Ovary (tissue), 9 donors: Measurements from ENCODE around the gene C1QTNF9. TPM values are rescaled to one million over a fixed set of nuclear protein-coding genes. Genes with fewer than 3 reads are reported as not detected.
"Not testable (repeated sequence)": the region's sequence is repeated elsewhere in the genome, so short reads cannot be mapped to it uniquely, and the experiment has no call there.

Experiments
- DNase-seq, 5 donors: peaks; one replicate each; pipeline ENCODE4 v3.0.0-alpha.2; 2019 to 2020
- H3K27ac ChIP-seq, 2 donors: fragments of 200-600 bp; one replicate each; pipeline versions ENCODE4 v1.5.1 to v1.8.0; 2019 to 2022
- H3K27me3 ChIP-seq: fragments of 200-600 bp; one replicate; pipeline ENCODE4 v1.8.0; 2022
- H3K36me3 ChIP-seq: fragments of 200-600 bp; sonication (generic); one replicate; pipeline ENCODE4 v1.5.1; 2019
- H3K4me1 ChIP-seq: one replicate; pipeline ENCODE4 v1.8.1; 2013; ENCODE audit warnings: mild to moderate bottlenecking, moderate library complexity; ENCODE audit not compliant: insufficient read depth
- H3K4me3 ChIP-seq: fragments of 200-600 bp; sonication (generic); one replicate; pipeline ENCODE4 v1.5.1; 2017
- H3K9me3 ChIP-seq, 2 donors: fragments of 200-600 bp in 1 of 2; sonication (generic) in 1 of 2; one replicate each; pipeline versions ENCODE4 v1.5.1 to v1.8.1; 2013 to 2019; ENCODE audit warnings: mild to moderate bottlenecking in 1 of 2, moderate library complexity in 1 of 2
- CTCF ChIP-seq, 3 donors: fragments of 450-650 bp in 2 of 3; fragments of 200-600 bp in 1 of 3; IDR thresholded peaks; one replicate each; pipeline versions ENCODE4 v1.5.1 to v1.8.0; 2016 to 2022; ENCODE audit warnings: antibody characterized with exemption in 3 of 3, mild to moderate bottlenecking in 1 of 3
- EP300 ChIP-seq: sonication (generic); formaldehyde crosslinking; IDR thresholded peaks from one replicate; pipeline ENCODE4 v1.6.1; 2017; ENCODE audit warnings: antibody characterized with exemption
- POLR2A ChIP-seq: fragments of 450-650 bp; IDR thresholded peaks from one replicate; pipeline ENCODE4 v1.6.1; 2017; ENCODE audit warnings: antibody characterized with exemption, mild to moderate bottlenecking, moderate library complexity
- WGBS, 3 donors: extraction: QIAGEN DNeasy Blood & Tissue Kit in 1 of 3; methylation state at CpG; one replicate each; pipeline versions ENCODE4 v1.1.5 to v1.1.7; 2013 to 2017; 5-methylcytosine and 5-hydroxymethylcytosine counted together
- intact Hi-C, 4 donors: fragments of 100-400 bp; cut with DNase I; formaldehyde crosslinking; loops; one replicate each; pipeline versions ENCODE4 v1.11.0 to v1.15.1; 2022 to 2023
- polyA plus RNA-seq, 2 donors: library from polyadenylated mRNA; stranded (reverse); fragments of 200-250 nt in 1 of 2; fragments of 350-450 nt in 1 of 2; fragmentation: Illumina TruSeq in 1 of 2; extraction: RNeasy Lipid Tissue Mini Kit (QIAGEN cat#74804) in 1 of 2; gene quantifications; one replicate each; pipeline ENCODE4 v1.2.3, GENCODE V29; 2013 to 2014
- total RNA-seq, 7 donors: library from RNA; depleted of rRNA in 2 of 7; stranded (reverse); fragments of >200 nt in 2 of 7; fragmentation: NEBNext Ultra II Directional in 3 of 7; extraction: Animal tissue kit (Norgen Biotek cat#: 25700) in 3 of 7; gene quantifications; one replicate each; pipeline versions ENCODE4 v1.1.0 to v1.2.4, GENCODE V29; 2016 to 2023
- donor health status: DM: no; HTN: no; CAD: no; lungs with moderate emphysema.
- donor health status: DM: no; HTN: no; CAD: no.
- donor health status: Bipolar disorder and iron deficiency.
- donor health status: DM: yes; HTN: yes; CAD: no.
- donor health status: DM: no; HTN: no; CAD: no.
- donor health status: DM: yes; HTN: yes; CAD: no.

Gene C1QTNF9
- total and polyA plus RNA-seq, 9 donors, result 0.12 to 1.6 (median 0.25) TPM; not detected in 3

- no peak for TF ChIP-seq EP300
- no peak for TF ChIP-seq CTCF (IDR thresholded peaks at IDR 0.05)
- TF ChIP-seq POLR2A, result no peak
- no peaks in the 10 kb centered on the region for H3K36me3 ChIP-seq
- DNase-seq, result no peak
- intact Hi-C loops, result loop anchor here in 1 of 4 donors (10.0 kb wide), 1 partner anchor 1416 kb away; no protein-coding TSS in a partner anchor
- no peaks in the 10 kb centered on the region for H3K27me3 ChIP-seq
- H3K9me3 ChIP-seq, result no peaks in the 10 kb centered on the region
- no peak overlapping the region for H3K27ac ChIP-seq
- no peak overlapping the region for H3K4me3 ChIP-seq
- no peaks in the 10 kb centered on the region for H3K4me1 ChIP-seq
- WGBS, 3 donors, result 87 to 95% (median 93%) methylated on average over 2 of the region's 2 CpGs
Measured at GRCh38 chr13:24361113-24361512, 51.7 kb downstream of the C1QTNF9 start.

GRCh38 chr13:24361852-24362366 lies 52.5 kb downstream of the C1QTNF9 start:
- no peak overlapping the region for H3K27ac ChIP-seq
- no peaks in the 10 kb centered on the region for H3K36me3 ChIP-seq
- no peak for DNase-seq
- 71 to 77% (median 74%) methylated on average over 4 to 8 of the region's 8 CpGs for WGBS, 3 donors
- no peaks in the 10 kb centered on the region for H3K4me1 ChIP-seq
- H3K27me3 ChIP-seq, result no peaks in the 10 kb centered on the region
- TF ChIP-seq CTCF (IDR thresholded peaks at IDR 0.05) (no peak), EP300 (no peak), POLR2A (no peak)
- no peaks in the 10 kb centered on the region for H3K9me3 ChIP-seq
- intact Hi-C loops, result loop anchor here in 1 of 4 donors (10.0 kb wide), 1 partner anchor 1417 kb away; no protein-coding TSS in a partner anchor
- no peak overlapping the region for H3K4me3 ChIP-seq

- intact Hi-C loops, result loop anchor here in 1 of 4 donors (10.0 kb wide), 1 partner anchor 1418 kb away; no protein-coding TSS in a partner anchor
- H3K27ac ChIP-seq, result no peak overlapping the region
- H3K36me3 ChIP-seq, result no peaks in the 10 kb centered on the region
- WGBS, 3 donors, result 78 to 86% (median 82%) methylated on average over 9 of the region's 9 CpGs
- H3K4me1 ChIP-seq, result no peaks in the 10 kb centered on the region
- H3K4me3 ChIP-seq, result no peak overlapping the region
- no peaks in the 10 kb centered on the region for H3K9me3 ChIP-seq
- TF ChIP-seq POLR2A (no peak), EP300 (no peak), CTCF (IDR thresholded peaks at IDR 0.05) (no peak)
- no peak for DNase-seq
- H3K27me3 ChIP-seq, result no peaks in the 10 kb centered on the region
Measured at GRCh38 chr13:24362435-24362952, 53.1 kb downstream of the C1QTNF9 start.

- H3K27me3 ChIP-seq, result no peaks in the 10 kb centered on the region
- H3K27ac ChIP-seq, result no peak overlapping the region
- H3K9me3 ChIP-seq, result no peaks in the 10 kb centered on the region
- no peak overlapping the region for H3K4me3 ChIP-seq
- intact Hi-C loops, result loop anchor here in 1 of 4 donors (10.0 kb wide), 1 partner anchor 1420 kb away; no protein-coding TSS in a partner anchor
- DNase-seq, result no peak
- WGBS, 3 donors, result 83 to 89% (median 86%) methylated on average over 9 of the region's 9 CpGs
- no peaks in the 10 kb centered on the region for H3K4me1 ChIP-seq
- TF ChIP-seq EP300 (no peak), CTCF (IDR thresholded peaks at IDR 0.05) (no peak), POLR2A (no peak)
- H3K36me3 ChIP-seq, result no peaks in the 10 kb centered on the region
Measured at GRCh38 chr13:24365191-24365590, 55.8 kb downstream of the C1QTNF9 start.

GRCh38 chr13:24366315-24366714 lies 56.9 kb downstream of the C1QTNF9 start:
- intact Hi-C loops, result loop anchor here in 1 of 4 donors (10.0 kb wide), 1 partner anchor 1422 kb away; no protein-coding TSS in a partner anchor

GRCh38 chr13:24371273-24371672 lies 61.9 kb downstream of the C1QTNF9 start:
- intact Hi-C loops, H3K4me3 ChIP-seq, H3K27ac ChIP-seq, H3K27me3 ChIP-seq, DNase-seq, H3K36me3 ChIP-seq, H3K4me1 ChIP-seq, H3K9me3 ChIP-seq: not testable (repeated sequence)
- WGBS, 3 donors, result 78 to 81% (median 80%) methylated on average over 9 of the region's 9 CpGs

More at GRCh38 chr13:24366315-24366714, 56.9 kb downstream of the C1QTNF9 start:
- H3K27me3 ChIP-seq, H3K27ac ChIP-seq, H3K36me3 ChIP-seq, H3K4me1 ChIP-seq, H3K4me3 ChIP-seq, H3K9me3 ChIP-seq, DNase-seq: not testable (repeated sequence)
- 85 to 97% (median 92%) methylated on average over 6 of the region's 8 CpGs for WGBS, 3 donors
